ENCODE measurements around the gene SLC25A42. TPM values are rescaled to one million over a fixed set of nuclear protein-coding genes. Genes with fewer than 3 reads are reported as not detected.

The SLC25A42 gene
- total RNA-seq, 1 experiment from 2014 or later, result 4.5 TPM

Other genes with a start within 250 kb of the SLC25A42 start
- 30.6 and 85.5 TPM in 2 replicates for gene UPF1, start 232.0 kb upstream of the SLC25A42 start, total RNA-seq (2014; rRNA removed; shearing (Covaris generic); ENCODE audit: low replicate concordance)
- not detected in 2 replicates for gene CERS1, start 167.8 kb upstream of the SLC25A42 start, total RNA-seq (2014; rRNA removed; shearing (Covaris generic); ENCODE audit: low replicate concordance)
- 145 and 153 TPM in 2 replicates for gene COPE, start 144.6 kb upstream of the SLC25A42 start, total RNA-seq (2014; rRNA removed; shearing (Covaris generic); ENCODE audit: low replicate concordance)
- 49.3 and 74.5 TPM in 2 replicates for gene DDX49, start 144.3 kb upstream of the SLC25A42 start, total RNA-seq (2014; rRNA removed; shearing (Covaris generic); ENCODE audit: low replicate concordance)
- 0.90 TPM in 1 of 2 replicates, not detected in the other for gene HOMER3, start 122.8 kb upstream of the SLC25A42 start, total RNA-seq (2014; rRNA removed; shearing (Covaris generic); ENCODE audit: low replicate concordance)
- 71.7 and 74.1 TPM in 2 replicates for gene SUGP2, start 30.5 kb upstream of the SLC25A42 start, total RNA-seq (2014; rRNA removed; shearing (Covaris generic); ENCODE audit: low replicate concordance)
- 25.1 and 43.6 TPM in 2 replicates for gene ARMC6, start 30.4 kb upstream of the SLC25A42 start, total RNA-seq (2014; rRNA removed; shearing (Covaris generic); ENCODE audit: low replicate concordance)
- 24.9 and 58.5 TPM in 2 replicates for gene TMEM161A, start 74.5 kb downstream of the SLC25A42 start, total RNA-seq (2014; rRNA removed; shearing (Covaris generic); ENCODE audit: low replicate concordance)
- gene MEF2B, start 106.3 kb downstream of the SLC25A42 start, total RNA-seq (2014; rRNA removed; shearing (Covaris generic); ENCODE audit: low replicate concordance), result 395 and 679 TPM in 2 replicates
- gene BORCS8, start 128.2 kb downstream of the SLC25A42 start, total RNA-seq (2014; rRNA removed; shearing (Covaris generic); ENCODE audit: low replicate concordance), result 6.6 and 12.3 TPM in 2 replicates
- 170 and 176 TPM in 2 replicates for gene RFXANK, start 128.3 kb downstream of the SLC25A42 start, total RNA-seq (2014; rRNA removed; shearing (Covaris generic); ENCODE audit: low replicate concordance)
- 6.9 and 21.4 TPM in 2 replicates for gene NR2C2AP, start 139.4 kb downstream of the SLC25A42 start, total RNA-seq (2014; rRNA removed; shearing (Covaris generic); ENCODE audit: low replicate concordance)
- gene NCAN, start 148.0 kb downstream of the SLC25A42 start, total RNA-seq (2014; rRNA removed; shearing (Covaris generic); ENCODE audit: low replicate concordance), result not detected in 2 replicates
- not detected in 2 replicates for gene TM6SF2, start 209.3 kb downstream of the SLC25A42 start, total RNA-seq (2014; rRNA removed; shearing (Covaris generic); ENCODE audit: low replicate concordance)